Measurements from ENCODE around the gene ASCC2.

GRCh38 chr22:29780220-29780619, 57.9 kb downstream of the ASCC2 start:
- no peak for TF ChIP-seq POLR2A (IDR thresholded peaks at IDR 0.05)
- TF ChIP-seq CTCF (IDR thresholded peaks at IDR 0.05), result no peak
